ENCODE data around the gene DGKG.

DGKG gene

DNA sequence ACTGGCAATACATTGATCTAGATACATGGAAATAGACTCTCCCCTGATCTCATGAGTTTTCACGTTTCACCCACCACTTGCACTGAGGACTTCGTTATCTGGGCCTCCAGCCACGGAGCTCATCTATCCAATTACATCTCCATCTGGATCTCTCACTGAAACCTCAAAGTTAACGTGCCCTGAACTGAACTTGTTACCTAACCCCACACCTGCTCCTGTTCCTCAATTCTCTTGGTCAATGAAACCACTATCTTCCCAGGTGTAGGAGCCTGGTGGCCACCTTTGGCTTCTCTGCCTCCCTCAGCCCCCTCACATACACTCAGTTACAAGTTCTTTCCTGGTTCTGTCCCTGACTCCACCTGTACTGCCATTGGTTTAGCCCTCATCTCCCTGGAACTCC is 9.7 kb downstream of the DGKG start:
- TF ChIP-seq SPI1 (IDR thresholded peaks at IDR 0.05; ENCODE audit: borderline replicate concordance, low read depth) (peak; percentile 63; the same call in 1 of the 2 replicates), POLR2AphosphoS5 (IDR thresholded peaks at IDR 0.05; ENCODE audit: low read depth) (peak; percentile 85)
- TF ChIP-seq, protein P1, sequence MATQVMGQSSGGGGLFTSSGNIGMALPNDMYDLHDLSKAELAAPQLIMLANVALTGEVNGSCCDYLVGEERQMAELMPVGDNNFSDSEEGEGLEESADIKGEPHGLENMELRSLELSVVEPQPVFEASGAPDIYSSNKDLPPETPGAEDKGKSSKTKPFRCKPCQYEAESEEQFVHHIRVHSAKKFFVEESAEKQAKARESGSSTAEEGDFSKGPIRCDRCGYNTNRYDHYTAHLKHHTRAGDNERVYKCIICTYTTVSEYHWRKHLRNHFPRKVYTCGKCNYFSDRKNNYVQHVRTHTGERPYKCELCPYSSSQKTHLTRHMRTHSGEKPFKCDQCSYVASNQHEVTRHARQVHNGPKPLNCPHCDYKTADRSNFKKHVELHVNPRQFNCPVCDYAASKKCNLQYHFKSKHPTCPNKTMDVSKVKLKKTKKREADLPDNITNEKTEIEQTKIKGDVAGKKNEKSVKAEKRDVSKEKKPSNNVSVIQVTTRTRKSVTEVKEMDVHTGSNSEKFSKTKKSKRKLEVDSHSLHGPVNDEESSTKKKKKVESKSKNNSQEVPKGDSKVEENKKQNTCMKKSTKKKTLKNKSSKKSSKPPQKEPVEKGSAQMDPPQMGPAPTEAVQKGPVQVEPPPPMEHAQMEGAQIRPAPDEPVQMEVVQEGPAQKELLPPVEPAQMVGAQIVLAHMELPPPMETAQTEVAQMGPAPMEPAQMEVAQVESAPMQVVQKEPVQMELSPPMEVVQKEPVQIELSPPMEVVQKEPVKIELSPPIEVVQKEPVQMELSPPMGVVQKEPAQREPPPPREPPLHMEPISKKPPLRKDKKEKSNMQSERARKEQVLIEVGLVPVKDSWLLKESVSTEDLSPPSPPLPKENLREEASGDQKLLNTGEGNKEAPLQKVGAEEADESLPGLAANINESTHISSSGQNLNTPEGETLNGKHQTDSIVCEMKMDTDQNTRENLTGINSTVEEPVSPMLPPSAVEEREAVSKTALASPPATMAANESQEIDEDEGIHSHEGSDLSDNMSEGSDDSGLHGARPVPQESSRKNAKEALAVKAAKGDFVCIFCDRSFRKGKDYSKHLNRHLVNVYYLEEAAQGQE (IDR thresholded peaks at IDR 0.05; ENCODE audit: insufficient replicate concordance, low read depth) = no peak
- peak in 1 of 2 experiments; percentile 47 for DNase-seq (ENCODE audit: low read depth in 1 of 2, low spot score in 1 of 2)
- Histone ChIP-seq H3K27me3 (ENCODE audit: insufficient read depth, poor library complexity, severe bottlenecking) (no peaks in the 10 kb centered on the region), H3K27ac (replicated peaks) (peak overlapping the region; percentile 0; the same call in 1 of the 2 replicates), H3K4me3 (replicated peaks; ENCODE audit: insufficient read depth, low read length) (no peak overlapping the region)

DNA sequence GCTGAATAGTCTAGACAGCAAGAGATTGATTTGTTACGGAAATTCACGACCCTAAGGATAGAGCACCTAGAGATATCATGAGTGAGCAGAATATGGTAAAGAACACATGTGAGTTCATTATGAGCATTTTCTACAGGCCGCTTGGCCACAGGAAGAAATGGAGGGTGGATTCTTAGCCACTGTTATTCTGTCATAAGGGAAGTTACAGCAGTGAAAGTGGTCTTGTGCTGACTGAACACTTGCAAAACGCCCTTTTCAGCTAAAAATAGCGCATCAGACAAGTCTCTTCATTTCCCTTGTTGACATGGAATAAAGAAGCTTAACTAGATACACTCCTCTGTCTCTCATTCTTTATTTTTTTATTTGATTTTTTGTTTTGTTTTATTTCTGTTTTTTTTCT is 19.8 kb downstream of the DGKG start:
- TF ChIP-seq, protein P1 (IDR thresholded peaks at IDR 0.05; ENCODE audit: insufficient replicate concordance, low read depth) = no peak
- no peak for TF ChIP-seq POLR2AphosphoS5 (IDR thresholded peaks at IDR 0.05; ENCODE audit: low read depth)
- TF ChIP-seq, protein P2, sequence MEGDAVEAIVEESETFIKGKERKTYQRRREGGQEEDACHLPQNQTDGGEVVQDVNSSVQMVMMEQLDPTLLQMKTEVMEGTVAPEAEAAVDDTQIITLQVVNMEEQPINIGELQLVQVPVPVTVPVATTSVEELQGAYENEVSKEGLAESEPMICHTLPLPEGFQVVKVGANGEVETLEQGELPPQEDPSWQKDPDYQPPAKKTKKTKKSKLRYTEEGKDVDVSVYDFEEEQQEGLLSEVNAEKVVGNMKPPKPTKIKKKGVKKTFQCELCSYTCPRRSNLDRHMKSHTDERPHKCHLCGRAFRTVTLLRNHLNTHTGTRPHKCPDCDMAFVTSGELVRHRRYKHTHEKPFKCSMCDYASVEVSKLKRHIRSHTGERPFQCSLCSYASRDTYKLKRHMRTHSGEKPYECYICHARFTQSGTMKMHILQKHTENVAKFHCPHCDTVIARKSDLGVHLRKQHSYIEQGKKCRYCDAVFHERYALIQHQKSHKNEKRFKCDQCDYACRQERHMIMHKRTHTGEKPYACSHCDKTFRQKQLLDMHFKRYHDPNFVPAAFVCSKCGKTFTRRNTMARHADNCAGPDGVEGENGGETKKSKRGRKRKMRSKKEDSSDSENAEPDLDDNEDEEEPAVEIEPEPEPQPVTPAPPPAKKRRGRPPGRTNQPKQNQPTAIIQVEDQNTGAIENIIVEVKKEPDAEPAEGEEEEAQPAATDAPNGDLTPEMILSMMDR (IDR thresholded peaks at IDR 0.05; ENCODE audit: insufficient read depth, low read length) = no peak
- TF ChIP-seq SPI1 (IDR thresholded peaks at IDR 0.05; ENCODE audit: borderline replicate concordance, low read depth) = no peak
- TF ChIP-seq GABPA (IDR thresholded peaks at IDR 0.05; ENCODE audit: low read depth) = no peak
- H3K27me3 ChIP-seq (ENCODE audit: insufficient read depth, poor library complexity, severe bottlenecking) = no peaks in the 10 kb centered on the region
- H3K27ac ChIP-seq (replicated peaks) = peak overlapping the region; percentile 59
- H3K4me3 ChIP-seq (replicated peaks; ENCODE audit: insufficient read depth, low read length) = no peak overlapping the region
- peak; percentile 47 to 83 for DNase-seq (ENCODE audit: low read depth in 1 of 2, low spot score in 1 of 2)

DNA sequence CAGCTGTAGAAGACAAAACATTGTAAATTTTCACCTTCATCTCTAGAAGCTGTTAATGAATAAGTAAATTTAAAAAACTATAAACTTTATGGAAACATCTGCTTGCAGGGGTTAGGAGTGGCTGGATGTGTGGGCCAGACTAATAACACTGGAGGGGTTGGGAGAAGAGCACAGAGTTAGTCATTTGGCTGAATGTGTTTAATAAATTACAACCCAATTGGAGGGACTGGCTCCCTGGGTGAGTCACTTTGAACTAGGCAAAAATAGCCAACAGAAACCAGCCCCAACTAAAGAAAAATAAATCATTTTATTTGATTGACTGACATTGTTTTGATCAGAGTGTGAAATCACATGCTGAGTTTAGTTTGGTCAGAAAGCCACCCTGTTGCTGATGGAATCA is 21.8 kb downstream of the DGKG start:
- H3K27ac ChIP-seq (replicated peaks) = no peak overlapping the region
- H3K27me3 ChIP-seq (ENCODE audit: insufficient read depth, poor library complexity, severe bottlenecking) = no peaks in the 10 kb centered on the region
- TF ChIP-seq, protein P2 (IDR thresholded peaks at IDR 0.05; ENCODE audit: insufficient read depth, low read length) = no peak
- TF ChIP-seq SPI1 (IDR thresholded peaks at IDR 0.05; ENCODE audit: borderline replicate concordance, low read depth) (no peak), GABPA (IDR thresholded peaks at IDR 0.05; ENCODE audit: low read depth) (no peak), POLR2AphosphoS5 (IDR thresholded peaks at IDR 0.05; ENCODE audit: low read depth) (no peak)
- TF ChIP-seq, protein P1 (IDR thresholded peaks at IDR 0.05; ENCODE audit: insufficient replicate concordance, low read depth) = no peak
- DNase-seq (ENCODE audit: low read depth in 1 of 2, low spot score in 1 of 2) = no peak
- no peak overlapping the region for H3K4me3 ChIP-seq (replicated peaks; ENCODE audit: insufficient read depth, low read length)

Data from HL-60 (cell line).